ENCODE measurements around the gene UROC1.

DNA sequence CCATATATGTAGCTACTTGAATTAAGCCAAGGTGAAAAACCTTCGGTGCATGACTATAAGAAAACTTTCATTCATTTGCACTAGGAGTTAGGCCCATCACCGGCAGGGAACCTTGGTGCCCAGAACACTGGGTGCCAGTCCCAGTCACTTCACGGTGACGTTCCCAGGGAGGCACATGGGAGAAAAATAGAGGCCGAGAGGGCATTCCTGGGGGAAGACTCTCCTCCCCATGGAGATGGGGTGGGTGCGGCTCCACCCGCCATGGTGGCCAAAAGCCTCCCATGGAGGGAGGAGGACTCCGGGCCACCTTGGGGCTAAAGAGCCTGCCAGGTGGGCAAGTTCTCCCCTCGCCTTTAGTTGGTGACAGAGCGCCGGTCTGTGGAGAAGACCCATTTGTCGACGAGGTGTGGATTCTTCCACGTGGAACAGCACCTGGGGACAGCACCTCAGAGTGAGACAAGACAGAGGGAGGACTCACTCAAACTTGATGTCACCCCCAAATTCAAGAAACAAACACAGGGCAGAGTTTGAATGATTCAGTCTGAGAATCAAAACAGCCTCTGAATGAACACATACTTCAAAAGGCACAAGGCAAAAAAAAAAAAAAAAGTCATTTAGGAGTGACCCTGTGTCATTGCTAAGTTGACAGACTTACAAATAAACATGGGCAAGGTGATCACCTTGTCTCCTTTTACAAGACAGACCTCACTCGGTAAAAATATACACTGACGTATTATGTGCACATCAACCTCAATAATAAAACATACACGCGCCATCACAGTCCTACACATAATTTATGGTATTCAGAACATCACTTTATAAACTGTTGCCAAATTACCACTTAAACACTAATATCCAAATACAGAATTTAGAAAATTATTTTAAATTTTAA is 80.5 kb downstream of the UROC1 start:
- TF ChIP-seq POLR2A (IDR thresholded peaks at IDR 0.05; ENCODE audit: low read length) (no peak), GATA1 (IDR thresholded peaks at IDR 0.05; ENCODE audit: low read depth, low read length) (no peak)
